HG03196 (cell line): Measurements from ENCODE around the gene ZNF529.
"Not testable (repeated sequence)": the region's sequence is repeated elsewhere in the genome, so short reads cannot be mapped to it uniquely, and the experiment has no call there.

Experiments
- ATAC-seq: cut with Tn5 transposase; IDR thresholded peaks from one replicate; pipeline ENCODE4 v1.9.1; 2021; ENCODE audit not compliant: unreplicated experiment

ZNF529 gene

GRCh38 chr19:36573020-36573894 is at the start of gene ZNF529:
TSS of gene ZNF529 (minus strand) at chr19:36573292. CDS start at chr19:36572346, 946 bp downstream.
- ATAC-seq = peak; percentile 89

GRCh38 chr19:36605877-36606478 is 32.9 kb upstream of the ZNF529 start:
- ATAC-seq = no peak

DNA sequence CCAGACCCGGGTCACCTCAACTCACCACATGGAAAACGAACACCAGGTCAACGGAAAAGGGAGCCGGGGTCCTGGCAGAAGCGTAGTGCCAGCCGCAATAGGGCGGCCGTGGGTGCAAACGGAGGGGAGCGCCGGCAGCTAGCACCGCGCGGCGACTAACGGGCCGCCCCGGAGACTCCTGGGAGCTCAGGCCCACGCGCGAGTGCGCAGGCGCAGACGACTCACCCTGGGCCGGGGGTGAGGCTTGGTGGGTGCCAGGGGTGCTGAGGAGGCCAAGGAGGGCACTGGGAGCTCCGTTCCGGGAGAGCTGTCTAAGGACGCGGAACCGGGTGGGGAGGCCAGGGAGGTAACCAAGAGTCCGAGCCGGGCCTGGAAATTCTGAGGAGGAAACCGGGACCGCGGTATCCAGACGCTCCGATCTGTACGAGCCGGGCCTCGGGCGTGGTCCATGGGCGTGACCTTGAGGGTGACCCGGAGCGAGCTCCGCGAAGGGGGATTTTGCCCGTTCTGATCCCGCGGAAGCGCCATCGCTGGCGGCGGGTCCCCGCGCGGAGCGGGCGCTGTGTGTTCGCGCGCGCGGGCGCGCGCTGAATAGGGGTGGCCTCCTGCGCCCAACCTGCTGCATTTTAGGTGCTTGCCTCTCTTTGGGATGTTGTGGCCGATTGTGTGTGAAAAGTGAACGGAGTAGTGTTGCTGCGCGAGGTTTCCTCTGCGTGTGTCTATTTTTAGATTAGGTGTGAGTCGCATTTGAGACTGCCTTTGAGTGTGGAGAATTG is 32.2 kb upstream of the ZNF529 start, which contains the start of gene ZNF382:
TSS of gene ZNF382 (plus strand) at position 213 of the 776 bp plus-strand sequence. CDS start 4,602 bp downstream, outside the sequence.
- ATAC-seq = no peak

DNA sequence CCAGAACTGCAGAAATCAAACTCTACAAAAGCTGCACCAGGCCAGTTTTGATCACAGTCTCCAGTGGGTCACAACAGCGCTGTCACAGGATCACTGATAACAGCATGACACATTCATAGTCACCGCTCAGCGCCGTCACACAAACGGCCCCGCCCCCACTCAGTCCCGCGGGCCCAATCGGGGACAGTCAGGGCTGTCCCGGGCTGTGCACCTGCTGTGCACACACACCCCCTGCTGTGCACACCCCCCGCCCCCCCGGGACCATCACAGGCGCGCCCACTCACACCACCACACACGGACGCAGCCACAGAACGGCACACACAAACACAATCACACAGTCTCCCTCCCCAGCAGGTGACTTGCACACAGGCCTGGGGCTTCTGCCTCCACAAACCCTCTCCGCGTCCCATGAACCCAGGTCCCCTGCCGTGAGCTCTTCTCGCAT is 31.6 kb upstream of the ZNF529 start:
- ATAC-seq = no peak

- ATAC-seq = not testable (repeated sequence)
Measured at GRCh38 chr19:36602681-36603080, 29.6 kb upstream of the ZNF529 start.

DNA sequence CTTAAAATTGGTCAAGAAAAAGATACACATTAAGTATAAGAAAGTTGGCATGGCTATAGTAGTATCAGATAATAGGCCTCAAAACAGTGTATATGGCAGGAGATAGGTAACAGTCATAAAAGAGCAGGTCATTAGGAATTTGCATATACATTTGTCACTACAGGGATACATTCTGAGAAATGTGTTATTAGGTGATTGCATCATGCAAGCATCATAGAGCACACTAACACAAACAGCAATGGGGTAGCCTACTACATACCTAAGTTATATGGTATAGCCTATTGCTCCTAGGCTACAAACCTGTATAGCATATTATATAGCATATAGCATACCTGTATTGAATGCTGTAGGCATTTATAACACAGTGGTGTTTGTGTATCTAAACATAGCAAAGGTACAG is 6.2 kb upstream of the ZNF529 start:
- no peak for ATAC-seq

DNA sequence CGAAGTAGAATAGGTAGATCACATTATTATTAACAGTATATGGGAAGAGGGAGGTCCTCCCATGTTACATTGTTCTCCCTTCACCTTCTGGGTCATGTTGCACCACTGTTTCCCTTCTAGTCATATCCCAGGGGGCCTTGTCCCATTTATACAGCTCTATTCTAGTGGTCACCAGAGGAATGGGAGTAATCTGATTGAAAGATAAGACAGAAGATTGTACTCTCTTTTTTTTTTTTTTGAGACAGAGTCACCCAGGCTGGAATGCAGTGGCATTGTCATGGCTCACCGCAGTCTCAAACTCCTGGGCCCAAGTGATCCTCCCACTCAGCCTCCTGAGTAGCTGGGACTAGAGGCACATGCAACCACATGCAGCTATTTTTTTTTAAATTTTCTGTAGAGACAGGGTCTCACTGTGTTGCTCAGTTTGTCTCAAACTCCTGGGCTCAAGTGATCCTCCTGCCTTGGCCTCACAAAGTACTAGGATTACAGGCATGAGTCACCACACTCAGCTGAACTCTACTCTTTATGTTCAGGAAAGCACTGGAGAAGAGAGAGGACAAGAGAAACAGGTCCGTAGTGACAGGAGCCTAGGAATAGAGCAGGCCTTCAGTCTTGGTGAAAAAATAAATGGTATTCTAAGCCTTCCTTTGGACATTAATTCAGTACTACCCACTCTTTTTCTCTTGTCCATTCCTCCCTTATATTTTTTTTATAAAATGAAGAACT is 4.3 kb upstream of the ZNF529 start:
- ATAC-seq = no peak

DNA sequence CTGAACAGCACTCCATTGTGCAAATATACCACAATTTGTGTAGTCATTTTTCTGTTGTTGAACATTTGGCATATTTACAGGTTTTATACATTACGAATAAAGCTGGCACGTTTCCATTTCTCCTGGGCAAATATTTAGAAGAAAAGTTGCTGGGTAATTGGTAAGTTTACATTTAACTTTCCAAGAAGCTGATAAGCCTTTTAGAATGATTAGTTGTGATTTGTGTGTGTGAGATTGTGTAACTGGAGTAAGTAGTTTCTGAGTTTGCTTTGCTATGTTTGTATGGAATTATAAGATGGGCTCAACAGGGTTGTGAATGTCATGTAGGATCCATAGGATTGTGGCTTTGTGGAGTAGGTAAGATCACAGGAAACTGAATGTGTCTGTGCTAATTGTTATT is 1.6 kb upstream of the ZNF529 start:
- ATAC-seq = no peak

DNA sequence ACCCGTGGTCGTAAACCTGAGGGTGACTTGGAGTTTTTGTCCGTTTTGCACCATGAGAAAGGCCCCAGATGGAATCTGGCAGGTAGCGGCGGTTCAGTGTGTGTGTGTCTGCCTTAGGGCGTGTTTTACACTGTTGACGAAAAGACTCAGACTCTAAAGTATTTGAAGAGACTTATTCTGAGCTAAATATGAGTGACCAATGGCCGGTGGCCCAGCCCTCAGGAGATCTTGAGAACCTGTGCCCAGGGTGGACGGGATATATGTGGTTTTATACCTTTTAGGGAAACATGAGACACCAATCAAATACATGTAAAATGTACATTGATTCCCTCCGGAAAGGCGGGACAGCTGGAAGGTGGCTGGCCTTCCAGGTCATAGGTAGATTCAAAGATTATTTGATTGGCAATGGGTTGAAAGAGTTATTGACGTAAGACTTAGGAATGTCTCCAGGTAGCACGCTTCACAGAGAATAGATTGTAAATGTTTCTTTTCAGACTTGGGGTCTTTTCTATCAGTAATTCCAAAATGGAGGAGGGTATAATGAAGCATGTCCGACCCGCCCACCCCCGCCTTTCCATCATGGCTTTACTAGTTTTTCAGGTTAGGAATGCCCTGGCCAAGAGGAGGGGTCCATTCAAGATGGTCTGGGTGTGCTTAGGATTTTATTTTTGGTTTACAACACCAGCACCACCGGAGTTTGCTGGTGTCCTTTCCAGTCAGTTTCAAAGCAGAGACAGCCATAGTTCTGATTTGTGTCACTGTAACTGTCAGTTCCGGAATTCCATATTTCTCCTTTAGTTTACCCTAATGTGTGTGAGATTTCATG is 1.0 kb upstream of the ZNF529 start:
- no peak for ATAC-seq

- ATAC-seq = no peak
Measured at GRCh38 chr19:36572593-36573019, 486 bp downstream of the ZNF529 start.

- no peak for ATAC-seq
Measured at GRCh38 chr19:36564391-36564790, 8.7 kb downstream of the ZNF529 start.

DNA sequence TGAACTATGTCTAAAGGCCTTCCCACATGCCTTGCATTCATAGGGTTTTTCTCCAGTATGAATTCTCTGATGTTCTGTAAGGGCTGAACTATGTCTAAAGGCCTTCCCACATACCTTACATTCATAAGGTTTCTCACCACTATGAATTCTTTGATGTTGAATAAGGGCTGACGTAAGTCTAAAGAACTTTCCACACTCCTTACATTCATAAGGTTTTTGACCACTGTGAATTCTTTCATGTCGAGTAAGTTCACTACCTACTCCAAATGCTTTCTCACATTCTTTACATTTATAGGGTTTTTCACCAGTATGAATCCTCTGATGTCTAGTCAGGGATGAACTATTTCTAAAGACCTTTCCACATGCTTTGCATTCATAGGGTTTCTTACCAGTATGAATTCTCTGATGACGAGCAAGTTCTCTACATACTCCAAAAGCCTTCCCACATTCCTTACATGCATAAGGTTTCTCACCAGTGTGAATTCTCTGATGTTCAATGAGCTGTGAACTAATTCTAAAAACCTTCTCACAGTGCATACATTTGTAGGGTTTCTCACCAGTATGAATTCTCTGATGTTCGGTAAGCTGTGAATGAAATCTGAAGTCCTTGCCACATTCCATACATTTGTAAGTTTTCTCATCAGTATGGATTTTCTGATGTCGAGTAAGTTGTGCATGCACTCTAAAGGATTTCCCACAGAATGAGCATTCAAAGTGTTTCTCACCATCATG is 25.9 kb downstream of the ZNF529 start:
- no peak for ATAC-seq

DNA sequence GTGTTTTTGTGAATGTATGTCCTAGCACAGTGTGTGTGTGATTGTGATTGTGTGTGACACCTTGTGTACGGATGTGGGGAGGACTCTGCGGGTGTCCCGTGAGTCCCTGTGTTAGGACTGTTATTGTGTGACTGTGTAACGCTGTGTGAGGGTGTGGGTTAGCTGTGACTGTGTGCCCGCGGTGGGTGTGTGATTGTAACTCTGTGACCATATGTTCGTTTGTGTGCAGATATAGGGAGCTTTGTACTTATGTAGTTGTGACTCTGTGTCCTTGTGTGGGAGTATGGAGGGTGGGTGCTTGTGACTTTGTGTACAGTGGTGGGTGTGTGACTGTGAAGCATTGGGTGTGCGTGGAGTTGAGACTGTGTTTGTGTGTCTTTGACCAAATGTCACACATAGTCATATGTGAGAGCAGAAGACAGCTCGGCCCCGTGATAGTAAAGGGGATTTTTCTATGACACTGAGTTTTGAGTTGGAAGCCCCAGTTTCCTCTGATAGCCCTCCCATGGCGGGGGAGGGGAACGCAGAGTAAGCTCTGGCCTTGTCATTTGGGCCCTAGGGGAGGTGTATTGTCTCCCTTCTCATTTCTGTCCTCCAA is 44.1 kb downstream of the ZNF529 start:
- peak; percentile 19 for ATAC-seq

DNA sequence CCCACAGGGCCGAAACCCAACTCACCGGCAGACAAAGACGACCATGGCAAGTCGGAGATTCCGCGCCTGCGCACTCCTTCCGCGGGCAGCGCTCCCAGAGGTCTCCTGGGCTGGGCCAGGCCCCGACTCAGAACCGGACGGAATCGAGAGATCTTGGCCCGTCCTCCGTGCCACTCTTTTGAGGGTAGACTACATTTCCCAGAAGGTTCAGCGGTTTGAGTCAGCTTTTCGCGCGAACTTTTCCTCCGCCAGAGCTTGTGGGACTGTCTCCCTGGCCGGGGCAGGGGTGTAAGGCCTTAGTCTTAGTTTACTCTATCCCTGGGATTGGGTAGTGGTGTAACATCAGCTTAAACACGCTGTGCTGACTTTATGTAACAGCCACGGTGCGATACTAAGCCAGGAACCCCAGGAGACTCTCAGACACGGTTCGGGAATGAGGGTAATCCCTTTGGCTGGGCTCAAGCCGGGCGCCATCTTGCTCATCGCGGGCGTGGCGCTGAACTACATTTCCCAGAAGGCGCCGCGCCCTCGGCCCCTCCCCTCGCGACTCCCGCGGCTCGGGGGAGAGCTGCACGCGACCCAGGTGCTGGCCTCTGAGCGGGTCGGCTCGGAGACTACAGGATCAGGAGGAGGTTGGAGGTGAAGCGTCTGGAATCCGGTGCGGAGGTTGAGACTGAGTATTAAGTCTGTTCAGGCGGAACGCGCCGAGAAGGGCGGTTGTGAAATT is 44.7 kb downstream of the ZNF529 start, which contains the start of gene ZNF260:
TSS of gene ZNF260 (minus strand) at position 78 of the 727 bp plus-strand sequence. CDS start 13,033 bp downstream, outside the sequence.
- peak; percentile 90 for ATAC-seq

GRCh38 chr19:36527873-36528193 is 45.3 kb downstream of the ZNF529 start:
- ATAC-seq = no peak

GRCh38 chr19:36527341-36527740 is 45.8 kb downstream of the ZNF529 start:
- ATAC-seq = no peak

DNA sequence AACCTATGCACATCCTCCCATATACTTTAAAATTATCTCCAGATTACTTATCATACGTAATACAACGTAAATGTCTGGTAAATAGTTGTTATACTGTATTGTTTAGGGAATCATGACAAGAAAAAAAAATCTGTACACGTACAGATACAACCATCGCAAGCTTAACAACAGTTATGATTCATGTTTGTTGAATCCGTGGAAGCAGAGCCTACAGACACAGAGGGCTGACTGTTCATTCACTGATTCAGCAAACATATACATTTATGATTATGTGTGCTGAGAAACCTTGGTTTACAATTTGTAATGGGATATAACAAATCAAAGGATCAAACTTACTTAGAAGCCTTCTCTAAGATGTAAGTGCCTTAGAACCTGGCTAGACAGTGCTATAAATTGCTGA is 46.5 kb downstream of the ZNF529 start:
- ATAC-seq = no peak

GRCh38 chr19:36524617-36525016 is 48.5 kb downstream of the ZNF529 start:
- ATAC-seq = no peak
